K562 (cell line): ENCODE measurements around the gene COMP. TPM values are rescaled to one million over a fixed set of nuclear protein-coding genes. Genes with fewer than 3 reads are reported as not detected.

Experiments
- DPF2 ChIP-seq: fragments of 450-650 bp; IDR thresholded peaks from 2 replicates; pipeline ENCODE4 v1.6.1; 2016
- HNRNPK ChIP-seq: fragments of 200-400 bp; formaldehyde crosslinking; IDR thresholded peaks from one replicate; pipeline ENCODE4 v1.6.1; 2018; ENCODE audit warnings: mild to moderate bottlenecking, low read depth, low read length; ENCODE audit not compliant: poor library complexity, severe bottlenecking
- MYNN ChIP-seq, 2 experiments: sonication (generic); formaldehyde crosslinking in 1 of 2; IDR thresholded peaks; 2 replicates each; pipeline versions ENCODE4 v1.5.0 to v1.6.1; 2016 to 2020; ENCODE audit warnings: antibody characterized with exemption in 1 of 2, missing genetic modification reagents in 1 of 2
- NR1H2 ChIP-seq: sonication (generic); formaldehyde crosslinking; IDR thresholded peaks from 2 replicates; pipeline ENCODE4 v1.4.0; 2020; ENCODE audit warnings: mild to moderate bottlenecking, missing genetic modification reagents
- PHTF2 ChIP-seq: fragments of 250-450 bp; sonication (Bioruptor Pico); IDR thresholded peaks from 2 replicates; pipeline ENCODE4 v1.5.0; 2021; ENCODE audit warnings: mild to moderate bottlenecking
- RFX5 ChIP-seq: IDR thresholded peaks from 2 replicates; pipeline ENCODE4 v1.6.1; 2011; ENCODE audit warnings: low read depth, mild to moderate bottlenecking, improper control_type of control experiment, low read length
- SAP30 ChIP-seq: fragments of 200-600 bp; sonication (generic); IDR thresholded peaks from 2 replicates; pipeline ENCODE4 v1.6.1; 2012; ENCODE audit warnings: borderline replicate concordance, low read depth, mild to moderate bottlenecking, moderate library complexity, low read length, control low read depth, inconsistent platforms; ENCODE audit not compliant: insufficient read depth, poor library complexity, severe bottlenecking
- ZEB2 ChIP-seq: fragments of 450-650 bp; IDR thresholded peaks from 2 replicates; pipeline ENCODE4 v1.6.1; 2016
- ZNF76 ChIP-seq: fragments of 250-450 bp; sonication (Bioruptor Pico); IDR thresholded peaks from 2 replicates; pipeline ENCODE4 v1.4.0; 2020; ENCODE audit warnings: mild to moderate bottlenecking, moderate library complexity, borderline replicate concordance
- polyA plus RNA-seq, 8 experiments: library from polyadenylated mRNA; depleted of rRNA in 4 of 8; stranded (reverse) in 5 of 8; unstranded in 3 of 8; fragments of >200 nt; fragmentation: Nextera tagmentation in 2 of 8; fragmentation: Illumina TruSeq in 1 of 8; extraction: Ambion mirVana in 2 of 8; extraction: Trizol in 1 of 8; gene quantifications; 2 replicates each; pipeline versions ENCODE4 v1.2.1 to v1.2.3, GENCODE V29; 2011 to 2014; ENCODE audit warnings: inconsistent platforms in 1 of 8, missing spikeins in 1 of 8
- total RNA-seq, 7 experiments: library from RNA; depleted of rRNA in 6 of 7; stranded (reverse); fragments of >200 nt in 6 of 7; fragmentation: Illumina TruSeq in 2 of 7; extraction: Trizol in 2 of 7; gene quantifications; 2 replicates each; pipeline versions ENCODE4 v1.2.1 to v1.2.3, GENCODE V29; 2011 to 2021; ENCODE audit warnings: low replicate concordance in 1 of 7
- TF ChIP-seq, protein P1 (sequence below): fragments of 250-450 bp; sonication (Bioruptor Pico); IDR thresholded peaks from 2 replicates; pipeline ENCODE4 v1.8.0; 2022; ENCODE audit warnings: moderate library complexity, mild to moderate bottlenecking, inconsistent platforms
- TF ChIP-seq, protein P2 (sequence below): fragments of 450-650 bp; conservative IDR thresholded peaks from 2 replicates; pipeline ENCODE4 v1.6.1; 2016; ENCODE audit warnings: missing genetic modification characterization, low read depth, mild to moderate bottlenecking, missing compliant biosample characterization, moderate library complexity
- TF ChIP-seq, protein P3 (sequence below): sonication (generic); formaldehyde crosslinking; IDR thresholded peaks from 2 replicates; pipeline ENCODE4 v1.8.0; 2022; ENCODE audit warnings: mild to moderate bottlenecking, missing genetic modification reagents
- TF ChIP-seq, protein P4 (sequence below): fragments of 450-650 bp; IDR thresholded peaks from 2 replicates; pipeline ENCODE4 v1.6.1; 2017; ENCODE audit warnings: antibody characterized with exemption, mild to moderate bottlenecking
- TF ChIP-seq, protein P5 (sequence below): fragments of 450-650 bp; formaldehyde crosslinking; IDR thresholded peaks from 2 replicates; pipeline ENCODE4 v1.4.0; 2022; ENCODE audit warnings: missing genetic modification characterization

Gene COMP
- total and polyA plus RNA-seq, 9 of the 15 experiments (the other 6 are each of a cell fraction or from before 2014, with no cell fraction given), result 0.07 TPM; not detected in 8

GRCh38 chr19:18832306-18833140 lies 41.4 kb upstream of the COMP start (continued):
- TF ChIP-seq NR1H2 (CRISPR knock-in tag) (0 out of 2 replicates have a peak, but pooled peaks have one; percentile 47), RFX5 (no peak), ZNF76 (CRISPR knock-in tag) (no peak), ZEB2 (no peak), MYNN (IDR thresholded peaks at IDR 0.05) (no peak), MYNN (CRISPR knock-in tag; IDR thresholded peaks at IDR 0.05) (no peak), HNRNPK (no peak), SAP30 (peak; percentile 17), DPF2 (0 out of 2 replicates have a peak, but pooled peaks have one; percentile 28), PHTF2 (CRISPR knock-in tag) (no peak)
- TF ChIP-seq, protein P1, sequence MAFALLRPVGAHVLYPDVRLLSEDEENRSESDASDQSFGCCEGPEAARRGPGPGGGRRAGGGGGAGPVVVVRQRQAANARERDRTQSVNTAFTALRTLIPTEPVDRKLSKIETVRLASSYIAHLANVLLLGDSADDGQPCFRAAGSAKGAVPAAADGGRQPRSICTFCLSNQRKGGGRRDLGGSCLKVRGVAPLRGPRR (CRISPR knock-in tag), result no peak
- TF ChIP-seq, protein P2, sequence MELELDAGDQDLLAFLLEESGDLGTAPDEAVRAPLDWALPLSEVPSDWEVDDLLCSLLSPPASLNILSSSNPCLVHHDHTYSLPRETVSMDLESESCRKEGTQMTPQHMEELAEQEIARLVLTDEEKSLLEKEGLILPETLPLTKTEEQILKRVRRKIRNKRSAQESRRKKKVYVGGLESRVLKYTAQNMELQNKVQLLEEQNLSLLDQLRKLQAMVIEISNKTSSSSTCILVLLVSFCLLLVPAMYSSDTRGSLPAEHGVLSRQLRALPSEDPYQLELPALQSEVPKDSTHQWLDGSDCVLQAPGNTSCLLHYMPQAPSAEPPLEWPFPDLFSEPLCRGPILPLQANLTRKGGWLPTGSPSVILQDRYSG (tag), result no peak
- TF ChIP-seq, protein P3, sequence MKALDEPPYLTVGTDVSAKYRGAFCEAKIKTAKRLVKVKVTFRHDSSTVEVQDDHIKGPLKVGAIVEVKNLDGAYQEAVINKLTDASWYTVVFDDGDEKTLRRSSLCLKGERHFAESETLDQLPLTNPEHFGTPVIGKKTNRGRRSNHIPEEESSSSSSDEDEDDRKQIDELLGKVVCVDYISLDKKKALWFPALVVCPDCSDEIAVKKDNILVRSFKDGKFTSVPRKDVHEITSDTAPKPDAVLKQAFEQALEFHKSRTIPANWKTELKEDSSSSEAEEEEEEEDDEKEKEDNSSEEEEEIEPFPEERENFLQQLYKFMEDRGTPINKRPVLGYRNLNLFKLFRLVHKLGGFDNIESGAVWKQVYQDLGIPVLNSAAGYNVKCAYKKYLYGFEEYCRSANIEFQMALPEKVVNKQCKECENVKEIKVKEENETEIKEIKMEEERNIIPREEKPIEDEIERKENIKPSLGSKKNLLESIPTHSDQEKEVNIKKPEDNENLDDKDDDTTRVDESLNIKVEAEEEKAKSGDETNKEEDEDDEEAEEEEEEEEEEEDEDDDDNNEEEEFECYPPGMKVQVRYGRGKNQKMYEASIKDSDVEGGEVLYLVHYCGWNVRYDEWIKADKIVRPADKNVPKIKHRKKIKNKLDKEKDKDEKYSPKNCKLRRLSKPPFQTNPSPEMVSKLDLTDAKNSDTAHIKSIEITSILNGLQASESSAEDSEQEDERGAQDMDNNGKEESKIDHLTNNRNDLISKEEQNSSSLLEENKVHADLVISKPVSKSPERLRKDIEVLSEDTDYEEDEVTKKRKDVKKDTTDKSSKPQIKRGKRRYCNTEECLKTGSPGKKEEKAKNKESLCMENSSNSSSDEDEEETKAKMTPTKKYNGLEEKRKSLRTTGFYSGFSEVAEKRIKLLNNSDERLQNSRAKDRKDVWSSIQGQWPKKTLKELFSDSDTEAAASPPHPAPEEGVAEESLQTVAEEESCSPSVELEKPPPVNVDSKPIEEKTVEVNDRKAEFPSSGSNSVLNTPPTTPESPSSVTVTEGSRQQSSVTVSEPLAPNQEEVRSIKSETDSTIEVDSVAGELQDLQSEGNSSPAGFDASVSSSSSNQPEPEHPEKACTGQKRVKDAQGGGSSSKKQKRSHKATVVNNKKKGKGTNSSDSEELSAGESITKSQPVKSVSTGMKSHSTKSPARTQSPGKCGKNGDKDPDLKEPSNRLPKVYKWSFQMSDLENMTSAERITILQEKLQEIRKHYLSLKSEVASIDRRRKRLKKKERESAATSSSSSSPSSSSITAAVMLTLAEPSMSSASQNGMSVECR (CRISPR knock-in tag), result peak; percentile 54; the same call in 1 of the 2 replicates
- TF ChIP-seq, protein P4, sequence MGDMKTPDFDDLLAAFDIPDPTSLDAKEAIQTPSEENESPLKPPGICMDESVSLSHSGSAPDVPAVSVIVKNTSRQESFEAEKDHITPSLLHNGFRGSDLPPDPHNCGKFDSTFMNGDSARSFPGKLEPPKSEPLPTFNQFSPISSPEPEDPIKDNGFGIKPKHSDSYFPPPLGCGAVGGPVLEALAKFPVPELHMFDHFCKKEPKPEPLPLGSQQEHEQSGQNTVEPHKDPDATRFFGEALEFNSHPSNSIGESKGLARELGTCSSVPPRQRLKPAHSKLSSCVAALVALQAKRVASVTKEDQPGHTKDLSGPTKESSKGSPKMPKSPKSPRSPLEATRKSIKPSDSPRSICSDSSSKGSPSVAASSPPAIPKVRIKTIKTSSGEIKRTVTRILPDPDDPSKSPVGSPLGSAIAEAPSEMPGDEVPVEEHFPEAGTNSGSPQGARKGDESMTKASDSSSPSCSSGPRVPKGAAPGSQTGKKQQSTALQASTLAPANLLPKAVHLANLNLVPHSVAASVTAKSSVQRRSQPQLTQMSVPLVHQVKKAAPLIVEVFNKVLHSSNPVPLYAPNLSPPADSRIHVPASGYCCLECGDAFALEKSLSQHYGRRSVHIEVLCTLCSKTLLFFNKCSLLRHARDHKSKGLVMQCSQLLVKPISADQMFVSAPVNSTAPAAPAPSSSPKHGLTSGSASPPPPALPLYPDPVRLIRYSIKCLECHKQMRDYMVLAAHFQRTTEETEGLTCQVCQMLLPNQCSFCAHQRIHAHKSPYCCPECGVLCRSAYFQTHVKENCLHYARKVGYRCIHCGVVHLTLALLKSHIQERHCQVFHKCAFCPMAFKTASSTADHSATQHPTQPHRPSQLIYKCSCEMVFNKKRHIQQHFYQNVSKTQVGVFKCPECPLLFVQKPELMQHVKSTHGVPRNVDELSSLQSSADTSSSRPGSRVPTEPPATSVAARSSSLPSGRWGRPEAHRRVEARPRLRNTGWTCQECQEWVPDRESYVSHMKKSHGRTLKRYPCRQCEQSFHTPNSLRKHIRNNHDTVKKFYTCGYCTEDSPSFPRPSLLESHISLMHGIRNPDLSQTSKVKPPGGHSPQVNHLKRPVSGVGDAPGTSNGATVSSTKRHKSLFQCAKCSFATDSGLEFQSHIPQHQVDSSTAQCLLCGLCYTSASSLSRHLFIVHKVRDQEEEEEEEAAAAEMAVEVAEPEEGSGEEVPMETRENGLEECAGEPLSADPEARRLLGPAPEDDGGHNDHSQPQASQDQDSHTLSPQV, result 0 out of 2 replicates have a peak, but pooled peaks have one; percentile 4
- TF ChIP-seq, protein P5, sequence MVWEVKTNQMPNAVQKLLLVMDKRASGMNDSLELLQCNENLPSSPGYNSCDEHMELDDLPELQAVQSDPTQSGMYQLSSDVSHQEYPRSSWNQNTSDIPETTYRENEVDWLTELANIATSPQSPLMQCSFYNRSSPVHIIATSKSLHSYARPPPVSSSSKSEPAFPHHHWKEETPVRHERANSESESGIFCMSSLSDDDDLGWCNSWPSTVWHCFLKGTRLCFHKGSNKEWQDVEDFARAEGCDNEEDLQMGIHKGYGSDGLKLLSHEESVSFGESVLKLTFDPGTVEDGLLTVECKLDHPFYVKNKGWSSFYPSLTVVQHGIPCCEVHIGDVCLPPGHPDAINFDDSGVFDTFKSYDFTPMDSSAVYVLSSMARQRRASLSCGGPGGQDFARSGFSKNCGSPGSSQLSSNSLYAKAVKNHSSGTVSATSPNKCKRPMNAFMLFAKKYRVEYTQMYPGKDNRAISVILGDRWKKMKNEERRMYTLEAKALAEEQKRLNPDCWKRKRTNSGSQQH (CRISPR knock-in tag), result no peak
